HG03575 (cell line): ENCODE measurements around the gene UST.

Experiments used
- ATAC-seq: cut with Tn5 transposase; IDR thresholded peaks from one replicate; pipeline ENCODE4 v1.9.1; 2021; ENCODE audit not compliant: unreplicated experiment, insufficient number of reproducible peaks, low FRiP score; ENCODE audit errors: extremely low read depth

Gene UST

GRCh38 chr6:149055195-149055899, 308.5 kb downstream of the UST start:
- no peak for ATAC-seq

GRCh38 chr6:149056777-149057463, 310.1 kb downstream of the UST start:
- ATAC-seq = no peak

- no peak for ATAC-seq
These were observed 310.6 kb downstream of the UST start for GRCh38 chr6:149057464-149057840.

GRCh38 chr6:149059557-149059956, 312.7 kb downstream of the UST start:
- no peak for ATAC-seq

- peak; percentile 48 for ATAC-seq
These were observed 313.6 kb downstream of the UST start for GRCh38 chr6:149060300-149060984.

GRCh38 chr6:149060985-149061760, 314.3 kb downstream of the UST start:
- no peak for ATAC-seq

GRCh38 chr6:149061930-149062329, 315.1 kb downstream of the UST start:
- no peak for ATAC-seq

GRCh38 chr6:149062653-149063348, 316.0 kb downstream of the UST start:
- ATAC-seq = no peak

GRCh38 chr6:149063468-149063867, 316.6 kb downstream of the UST start:
- ATAC-seq = no peak

- ATAC-seq = no peak
These were observed 317.3 kb downstream of the UST start for GRCh38 chr6:149064001-149064659.

- no peak for ATAC-seq
These were observed 317.8 kb downstream of the UST start for GRCh38 chr6:149064660-149065015.

GRCh38 chr6:149065121-149065520, 318.3 kb downstream of the UST start:
- ATAC-seq = no peak

- peak; percentile 81 for ATAC-seq
These were observed 319.1 kb downstream of the UST start for GRCh38 chr6:149065658-149066556.

- ATAC-seq = no peak
These were observed 325.2 kb downstream of the UST start for GRCh38 chr6:149071997-149072396.

GRCh38 chr6:149074832-149075258, 328.0 kb downstream of the UST start:
- ATAC-seq = no peak

- ATAC-seq = no peak
These were observed 329.0 kb downstream of the UST start for GRCh38 chr6:149075616-149076354.

- no peak for ATAC-seq
These were observed 329.5 kb downstream of the UST start for GRCh38 chr6:149076355-149076734.
